NCI-H524 (cell line): Measurements from ENCODE around the gene RELL1.
A peak's percentile ranks its signal among the peaks of the same experiment; 100 is the strongest.

ENCODE experiments used
- DNase-seq, 2 experiments: peaks; one replicate each; lab custom pipeline; 2025; lab: John Stamatoyannopoulos, UW

Gene RELL1

GRCh38 chr4:37665333-37666320, 20.5 kb downstream of the RELL1 start:
- peak in 1 of 2 experiments; percentile 19 for DNase-seq

GRCh38 chr4:37664696-37665095, 21.5 kb downstream of the RELL1 start:
- peak; percentile 9 to 78 for DNase-seq

DNA sequence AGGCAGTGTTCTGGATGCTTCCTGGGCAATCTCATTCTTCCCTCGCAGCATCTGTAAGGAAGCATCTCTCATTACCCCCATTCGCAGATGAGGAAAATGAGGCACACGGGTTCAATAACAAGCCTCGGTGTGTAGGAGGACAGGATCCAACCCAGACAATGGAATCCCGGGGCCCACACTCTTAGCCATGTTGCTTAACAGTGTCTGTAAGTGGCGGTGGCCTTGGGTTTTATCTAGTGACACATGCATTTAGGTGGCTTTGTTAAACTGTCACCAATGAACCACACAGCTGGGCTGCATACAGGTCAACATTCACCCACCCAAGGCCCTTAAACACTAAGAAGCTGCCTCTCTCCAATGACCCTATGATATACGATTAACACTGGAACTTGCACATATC, 22.6 kb downstream of the RELL1 start:
- no peak for DNase-seq

- no peak for DNase-seq
Measured at GRCh38 chr4:37662861-37663390, 23.2 kb downstream of the RELL1 start.

- DNase-seq, result no peak
Measured at GRCh38 chr4:37662251-37662650, 23.9 kb downstream of the RELL1 start.

- peak; percentile 16 to 85 for DNase-seq
Measured at GRCh38 chr4:37661772-37662171, 24.4 kb downstream of the RELL1 start.

DNA sequence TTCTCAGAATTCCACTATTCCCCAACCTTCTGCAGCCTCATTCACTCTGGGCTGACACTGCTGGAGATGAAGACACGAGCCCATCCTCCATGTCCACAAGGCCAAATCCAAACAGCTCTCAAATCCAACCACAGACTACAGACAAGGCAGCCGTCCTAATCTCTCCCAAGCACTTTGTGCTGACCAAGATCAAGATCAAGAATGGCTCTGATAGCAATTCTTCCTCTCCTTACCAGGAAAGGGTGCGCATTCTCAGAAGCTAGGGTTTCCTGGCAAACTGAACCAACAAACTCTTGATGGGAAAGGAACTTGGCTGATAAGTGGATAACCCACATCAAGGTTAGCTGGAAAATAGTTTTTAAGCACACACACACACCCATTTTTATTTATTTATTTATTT, 26.5 kb downstream of the RELL1 start:
- DNase-seq, result no peak

- DNase-seq, result no peak
Measured at GRCh38 chr4:37656649-37657048, 29.5 kb downstream of the RELL1 start.

DNA sequence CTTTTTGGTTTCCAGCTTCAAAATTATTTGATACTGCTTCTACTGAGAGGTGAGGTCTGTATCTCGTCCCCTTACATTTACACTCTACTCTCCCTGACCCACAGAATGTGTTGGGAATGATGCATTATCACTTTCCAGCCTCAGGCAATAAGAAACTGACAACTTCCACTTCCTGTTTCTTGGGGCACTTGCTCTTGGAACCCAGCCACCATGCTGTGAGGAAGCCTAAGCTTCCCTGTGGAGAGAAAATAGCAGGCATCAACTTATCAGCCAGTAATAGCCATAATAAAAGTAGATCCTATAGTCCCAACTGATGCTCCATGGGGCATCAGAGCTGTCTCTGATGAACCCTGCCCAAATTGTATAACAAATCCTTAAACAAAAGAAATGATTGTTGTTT, 32.6 kb downstream of the RELL1 start:
- no peak for DNase-seq

DNA sequence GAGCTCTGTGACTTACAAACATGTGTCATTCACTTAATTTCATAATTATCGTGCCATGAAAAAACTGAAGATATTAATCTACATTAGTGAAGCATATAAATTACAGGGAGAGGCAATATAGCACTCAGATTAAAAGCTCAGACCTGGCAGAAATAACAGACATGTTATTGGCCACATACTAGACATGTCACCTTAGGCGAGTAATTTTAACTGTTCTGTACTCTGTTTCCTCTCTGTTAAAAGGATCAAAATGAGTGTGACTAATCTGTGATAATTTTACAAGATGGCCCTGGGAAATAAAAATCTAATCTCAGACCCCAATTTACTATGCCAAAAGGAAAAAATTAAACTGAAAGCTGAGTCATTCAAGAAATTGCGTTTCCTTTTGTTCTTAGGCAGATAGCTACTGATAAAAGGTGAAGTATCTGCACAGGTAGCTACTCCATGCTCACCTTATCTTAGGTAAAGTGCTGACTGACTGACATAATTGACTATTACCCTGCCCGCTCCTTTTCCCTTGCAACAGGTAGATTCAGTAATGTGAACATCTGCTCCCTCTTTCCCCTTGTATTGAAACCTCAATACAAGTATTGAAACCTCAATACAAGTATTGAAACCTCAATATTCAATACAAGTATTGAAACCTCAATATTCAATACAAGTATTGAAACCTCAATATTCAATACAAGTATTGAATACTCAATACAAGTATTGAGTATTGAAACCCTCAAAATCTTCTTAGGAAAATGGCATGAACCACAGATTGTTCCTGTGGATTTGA, 33.2 kb downstream of the RELL1 start:
- DNase-seq, result no peak

- DNase-seq, result no peak
Measured at GRCh38 chr4:37651781-37652377, 34.3 kb downstream of the RELL1 start.

- DNase-seq, result no peak
Measured at GRCh38 chr4:37650481-37650880, 35.7 kb downstream of the RELL1 start.

- no peak for DNase-seq
Measured at GRCh38 chr4:37649268-37649667, 36.9 kb downstream of the RELL1 start.

- DNase-seq, result no peak
Measured at GRCh38 chr4:37648084-37648817, 37.9 kb downstream of the RELL1 start.

DNA sequence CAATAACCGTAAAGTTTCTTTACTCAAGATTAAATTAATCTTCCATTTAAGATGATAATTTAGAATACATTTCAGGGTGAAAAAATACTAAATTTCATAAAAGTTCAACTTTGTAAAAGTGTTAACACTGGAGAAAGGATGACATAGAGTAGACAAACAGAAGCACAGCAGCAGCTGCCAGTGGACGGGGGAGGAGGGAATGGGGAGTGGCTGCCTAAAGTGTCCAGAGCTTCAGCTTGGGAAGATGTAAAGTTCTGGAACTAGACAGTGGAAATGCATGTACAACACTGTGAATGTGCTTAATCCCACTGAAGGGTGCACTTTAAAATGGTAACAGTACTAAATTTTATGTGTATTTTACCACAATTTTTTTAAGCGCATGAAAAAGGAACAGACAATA, 39.9 kb downstream of the RELL1 start:
- DNase-seq, result no peak

GRCh38 chr4:37645736-37646135, 40.4 kb downstream of the RELL1 start:
- no peak for DNase-seq

- no peak for DNase-seq
Measured at GRCh38 chr4:37644962-37645361, 41.2 kb downstream of the RELL1 start.

DNA sequence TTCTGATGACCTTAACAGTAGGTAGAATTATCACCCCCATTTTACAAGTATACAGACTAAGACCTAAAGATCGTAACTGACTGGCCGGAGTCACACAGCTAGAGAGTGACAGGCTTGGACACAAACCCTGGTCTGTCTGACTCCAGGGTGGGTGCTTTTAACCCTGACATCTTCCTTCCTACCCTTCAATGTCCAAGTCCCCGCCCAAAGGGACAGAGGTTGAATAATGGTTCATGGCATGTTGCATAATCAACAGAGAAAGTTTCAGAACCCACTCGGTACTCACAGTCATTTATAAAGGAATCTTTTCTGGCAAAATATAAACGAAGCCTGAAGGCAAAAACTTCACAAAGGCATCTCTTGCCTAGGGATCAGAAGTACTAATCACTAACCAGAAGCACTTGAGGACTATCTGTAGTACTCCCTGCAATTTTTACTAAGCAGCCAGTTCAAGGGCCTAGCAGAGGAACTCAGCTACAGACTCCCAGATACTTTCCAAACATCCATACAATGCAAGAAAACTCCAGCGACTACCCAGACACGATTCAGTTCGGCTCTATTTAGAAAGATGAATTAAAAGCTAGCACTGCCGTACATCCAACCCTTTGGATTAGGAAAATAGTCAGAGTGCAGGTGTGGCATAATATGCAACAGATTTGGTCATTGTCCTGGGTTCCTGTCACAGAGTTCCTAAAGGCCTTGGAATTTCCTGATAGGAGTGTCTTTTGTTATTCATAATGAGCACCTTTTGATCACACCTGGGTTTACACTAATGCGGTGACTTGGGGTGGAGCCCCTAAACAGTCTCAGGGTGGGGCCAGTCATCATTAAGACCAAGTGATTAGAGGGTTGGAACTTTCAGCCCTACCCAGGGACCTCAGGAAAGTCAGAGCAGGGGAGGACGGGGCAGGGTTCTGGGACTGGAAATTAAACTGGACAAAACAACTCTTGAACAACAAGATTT, 44.0 kb downstream of the RELL1 start:
- DNase-seq, result no peak

GRCh38 chr4:37641352-37641751, 44.8 kb downstream of the RELL1 start:
- DNase-seq, result no peak

- no peak for DNase-seq
Measured at GRCh38 chr4:37639551-37640285, 46.5 kb downstream of the RELL1 start.
